Memory B cell (primary cell): ENCODE measurements around the gene TTLL5.

Experiments
- ATAC-seq: fragments of 150-1000 bp; cut with Tn5 transposase; 2 replicates; pipeline ENCODE4 v1.10.0; 2021; ENCODE audit warnings: low read depth, mild to moderate bottlenecking, moderate library complexity
- DNase-seq, 2 donors: peaks; one replicate each; pipeline ENCODE4 v3.0.0; 2022; ENCODE audit warnings: low spot score in 2 of 2
- H3K27ac Mint-ChIP-seq: one replicate; pipeline ENCODE4 v1.8.0; 2022; ENCODE audit warnings: mild to moderate bottlenecking, moderate library complexity, mixed read lengths
- H3K27me3 Mint-ChIP-seq: one replicate; pipeline ENCODE4 v1.8.0; 2022; ENCODE audit warnings: mixed read lengths
- H3K36me3 Mint-ChIP-seq: one replicate; pipeline ENCODE4 v1.8.0; 2022; ENCODE audit warnings: mild to moderate bottlenecking, mixed read lengths
- H3K4me1 Mint-ChIP-seq: one replicate; pipeline ENCODE4 v1.8.0; 2022; ENCODE audit warnings: mixed read lengths
- H3K4me3 Mint-ChIP-seq: one replicate; pipeline ENCODE4 v1.8.0; 2022; ENCODE audit warnings: mild to moderate bottlenecking, moderate library complexity, mixed read lengths
- H3K9me3 Mint-ChIP-seq: one replicate; pipeline ENCODE4 v1.8.0; 2022; ENCODE audit warnings: mixed read lengths

The TTLL5 gene

DNA sequence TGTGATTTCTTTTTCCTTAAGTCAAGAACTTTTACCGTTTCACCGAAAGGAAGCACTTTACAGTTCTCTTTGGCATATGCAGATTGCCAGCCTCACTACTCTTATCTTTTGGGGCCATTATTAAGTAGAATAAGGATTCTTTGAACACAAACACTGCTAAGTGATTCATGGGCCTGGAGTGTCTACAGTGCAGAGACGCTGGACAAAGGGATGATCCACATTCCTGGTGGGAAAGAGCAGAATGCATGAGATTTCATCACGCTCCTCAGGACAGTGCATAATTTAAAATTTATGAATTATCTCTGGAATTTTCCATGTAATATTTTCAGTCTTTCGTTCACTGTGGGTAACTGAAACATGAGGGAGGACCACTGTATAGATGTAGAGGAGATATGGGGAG, 90.2 kb downstream of the TTLL5 start:
- H3K4me1 Mint-ChIP-seq = no peaks in the 10 kb centered on the region

DNA sequence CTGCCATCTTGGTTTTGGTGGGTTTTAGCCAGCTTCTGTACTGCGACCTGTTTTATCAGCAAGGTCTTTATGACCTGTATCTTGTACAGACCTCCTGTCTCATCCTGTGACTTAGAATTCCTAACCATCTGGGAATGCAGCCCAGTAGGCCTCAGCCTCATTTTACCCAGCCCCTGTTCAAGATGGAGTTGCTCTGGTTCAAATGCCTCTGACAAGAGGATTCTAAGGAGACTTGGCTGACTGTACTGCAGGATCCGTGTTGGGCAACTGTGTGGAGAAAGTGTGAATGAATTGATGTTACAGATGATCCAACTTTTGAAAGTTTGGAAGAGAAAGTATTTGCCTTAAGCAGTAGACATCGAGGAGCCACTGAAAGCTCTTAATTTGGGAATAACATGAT, 91.0 kb downstream of the TTLL5 start:
- Mint-ChIP-seq H3K4me1 (no peaks in the 10 kb centered on the region), H3K9me3 (peaks cover 5% of the 10 kb centered on the region), H3K27me3 (no peaks in the 10 kb centered on the region), H3K27ac (no peak overlapping the region), H3K4me3 (no peak overlapping the region), H3K36me3 (peaks cover 25% of the 10 kb centered on the region)
- no peak for ATAC-seq
- no peak for DNase-seq

More for the DNA sequence above, 90.2 kb downstream of the TTLL5 start:
- Mint-ChIP-seq H3K9me3 (peaks cover 8% of the 10 kb centered on the region), H3K27me3 (no peaks in the 10 kb centered on the region), H3K36me3 (peaks cover 32% of the 10 kb centered on the region), H3K27ac (no peak overlapping the region), H3K4me3 (no peak overlapping the region)
- ATAC-seq = no peak
- DNase-seq = no peak

DNA sequence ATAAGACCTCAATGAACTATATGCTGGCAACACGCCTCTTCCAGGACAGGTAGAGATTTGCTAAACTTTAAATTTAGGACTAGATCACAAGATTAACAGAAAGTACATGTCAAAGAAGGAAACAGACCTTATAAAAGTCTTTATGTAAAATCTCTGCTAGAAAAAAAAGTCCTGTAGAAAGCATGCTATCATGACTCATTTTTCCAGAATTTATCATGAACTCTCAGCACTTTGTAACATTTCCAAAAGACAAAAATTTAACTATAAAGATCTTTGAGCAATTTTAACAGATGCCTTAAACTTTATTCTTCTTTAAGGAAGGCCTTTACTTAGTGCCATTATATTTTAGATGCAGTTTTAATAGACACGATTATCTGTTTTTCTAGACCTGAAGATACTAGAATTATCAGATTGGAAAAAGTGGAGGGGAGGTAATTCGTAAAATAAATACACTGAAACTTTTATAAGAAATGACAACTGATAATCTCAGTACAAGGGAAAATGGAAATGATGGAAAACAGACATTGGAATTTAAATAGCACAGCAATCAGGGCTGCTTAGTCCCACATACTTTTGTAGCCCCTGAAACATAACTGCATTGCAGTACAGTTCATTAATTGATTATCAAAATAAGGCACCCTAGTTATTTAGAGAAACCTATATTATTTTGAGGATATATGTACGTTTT, 92.0 kb downstream of the TTLL5 start:
- Mint-ChIP-seq H3K4me1 (peaks cover 4% of the 10 kb centered on the region), H3K9me3 (peaks cover 2% of the 10 kb centered on the region), H3K27ac (no peak overlapping the region), H3K27me3 (no peaks in the 10 kb centered on the region), H3K36me3 (peaks cover 18% of the 10 kb centered on the region), H3K4me3 (no peak overlapping the region)
- ATAC-seq (no peak), DNase-seq (no peak)

DNA sequence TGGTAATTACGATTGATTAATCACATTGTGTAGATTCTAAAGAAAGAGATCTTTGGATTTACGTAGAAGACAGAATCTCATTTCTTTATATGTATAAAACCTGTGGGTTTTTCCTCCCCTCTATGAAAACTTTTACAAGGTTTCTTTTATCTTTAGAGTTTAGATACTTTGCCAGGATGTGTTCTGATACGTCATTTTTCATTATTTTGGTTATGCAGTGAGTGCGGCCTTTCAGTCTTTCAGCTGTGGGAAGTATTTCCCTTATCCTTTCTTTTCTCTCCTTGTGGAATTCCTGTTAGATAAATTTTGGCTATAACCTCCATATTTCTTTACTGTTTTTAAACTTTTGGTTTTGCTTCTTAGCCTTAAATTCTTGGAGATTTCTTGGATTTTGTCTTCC, 92.7 kb downstream of the TTLL5 start:
- H3K4me1 Mint-ChIP-seq = peaks cover 4% of the 10 kb centered on the region
- DNase-seq = no peak
- H3K9me3 Mint-ChIP-seq = no peaks in the 10 kb centered on the region
- H3K4me3 Mint-ChIP-seq = no peak overlapping the region
- H3K27me3 Mint-ChIP-seq = no peaks in the 10 kb centered on the region
- H3K27ac Mint-ChIP-seq = no peak overlapping the region
- peaks cover 15% of the 10 kb centered on the region for H3K36me3 Mint-ChIP-seq
- ATAC-seq = no peak

DNA sequence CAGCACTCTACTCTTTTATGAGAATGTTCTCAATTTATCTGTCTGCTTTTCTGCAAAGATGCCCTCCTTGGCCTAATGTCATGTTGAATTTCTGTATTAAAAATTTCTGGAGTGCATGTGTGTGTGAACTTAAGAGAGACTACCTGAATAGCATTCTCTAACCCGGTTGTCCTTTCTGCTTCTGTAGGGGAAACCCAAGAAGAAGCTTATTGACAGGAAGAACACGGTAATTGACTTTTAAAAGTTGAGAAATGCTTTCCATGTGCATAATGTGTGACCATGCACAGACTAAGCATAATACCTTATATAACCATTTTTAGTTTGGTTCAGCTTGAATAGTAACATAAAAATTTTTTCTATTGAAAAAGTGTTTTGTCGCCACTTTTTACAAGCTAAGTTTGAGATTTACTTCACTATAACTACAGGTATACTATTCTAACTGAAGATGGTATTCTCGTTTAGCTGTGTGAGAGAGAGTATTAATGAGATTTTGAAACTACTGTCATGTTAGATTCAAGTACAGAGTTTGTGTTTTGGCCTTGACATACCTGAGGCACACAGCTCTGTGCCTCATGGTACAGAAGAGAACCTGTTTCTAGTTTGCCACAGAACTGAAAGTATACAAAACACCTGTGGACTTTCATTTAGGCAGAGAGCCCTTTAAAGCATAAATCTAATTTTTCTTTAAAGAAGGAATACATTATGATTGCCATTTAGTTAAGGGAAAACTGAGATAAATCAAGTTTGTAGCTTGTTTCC, 96.8 kb downstream of the TTLL5 start:
- Mint-ChIP-seq H3K4me1 (peaks cover 4% of the 10 kb centered on the region), H3K4me3 (no peak overlapping the region), H3K36me3 (peaks cover 19% of the 10 kb centered on the region), H3K27me3 (no peaks in the 10 kb centered on the region), H3K9me3 (no peaks in the 10 kb centered on the region), H3K27ac (no peak overlapping the region)
- DNase-seq (no peak), ATAC-seq (peak; percentile 52)

DNA sequence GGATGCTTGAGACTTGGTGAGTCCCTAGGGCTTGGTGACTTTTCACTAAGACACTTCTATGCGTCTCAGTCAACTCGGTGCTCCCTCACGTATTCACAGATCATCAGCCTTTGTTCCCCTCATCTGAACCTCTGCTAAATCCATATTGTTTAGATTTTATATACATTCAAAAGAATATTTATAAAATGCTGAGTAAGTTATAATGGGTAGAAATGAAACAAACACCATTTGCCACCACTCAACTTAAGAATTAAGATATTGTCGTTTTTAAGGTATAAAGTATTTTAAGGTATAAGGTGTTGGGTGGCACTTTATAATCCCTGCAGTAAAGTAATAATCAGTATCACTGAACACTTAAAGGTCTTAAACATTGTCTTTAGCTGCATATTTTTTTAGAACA, 103.0 kb downstream of the TTLL5 start:
- Mint-ChIP-seq H3K4me1 (no peaks in the 10 kb centered on the region), H3K36me3 (peaks cover 4% of the 10 kb centered on the region), H3K4me3 (no peak overlapping the region), H3K27me3 (no peaks in the 10 kb centered on the region), H3K27ac (no peak overlapping the region), H3K9me3 (no peaks in the 10 kb centered on the region)
- no peak for DNase-seq
- no peak for ATAC-seq

DNA sequence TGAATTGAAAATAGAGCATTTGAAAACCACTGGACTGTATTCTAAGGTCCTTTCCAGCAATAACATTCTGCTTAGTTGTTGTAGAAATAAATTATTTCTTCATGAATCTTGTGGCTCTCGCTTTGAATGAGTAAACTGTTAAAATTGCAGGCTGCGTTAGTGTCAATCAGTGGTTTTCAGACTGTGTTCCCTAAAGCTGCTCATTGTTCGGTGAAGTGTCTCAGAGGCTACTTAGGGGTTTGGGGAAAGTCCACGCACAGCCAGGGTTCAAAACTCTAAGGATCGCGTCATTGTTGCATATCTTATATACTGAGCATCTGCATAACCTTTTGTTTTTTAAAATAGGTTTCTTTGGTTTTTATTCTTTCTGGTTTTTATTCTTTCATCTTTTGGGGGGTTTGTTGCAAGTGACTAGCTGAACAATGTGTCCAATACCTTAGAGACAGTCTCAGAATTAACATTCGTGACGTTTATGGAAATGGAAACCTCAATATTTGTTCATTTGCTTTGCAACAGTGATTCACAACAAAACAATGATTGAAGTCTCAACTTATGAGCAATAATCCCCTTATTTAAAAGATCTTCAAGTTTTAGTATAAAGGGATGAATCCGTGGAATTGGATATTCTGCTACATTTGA, 108.1 kb downstream of the TTLL5 start:
- Mint-ChIP-seq H3K9me3 (no peaks in the 10 kb centered on the region), H3K27ac (no peak overlapping the region), H3K27me3 (no peaks in the 10 kb centered on the region), H3K4me3 (no peak overlapping the region), H3K4me1 (no peaks in the 10 kb centered on the region), H3K36me3 (peaks cover 4% of the 10 kb centered on the region)
- no peak for ATAC-seq
- no peak for DNase-seq

DNA sequence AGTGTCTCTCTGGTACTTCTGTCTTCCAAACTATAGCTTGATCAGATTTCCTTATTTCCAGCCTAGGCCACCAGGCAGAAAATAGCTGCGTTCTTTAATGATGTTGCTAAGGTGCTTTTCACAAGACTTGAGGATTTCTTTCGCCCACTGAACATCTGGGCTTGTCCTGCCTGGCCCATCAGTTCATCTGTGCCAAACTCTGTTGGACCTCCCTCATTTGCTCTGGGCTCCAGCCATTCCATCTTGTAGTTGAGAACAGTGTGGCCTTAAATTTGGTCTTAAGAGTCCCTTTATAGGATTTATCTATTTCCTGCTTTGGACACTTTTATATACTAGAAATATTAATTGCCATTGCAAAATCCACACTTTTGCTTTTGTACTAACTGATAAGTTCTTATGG, 109.6 kb downstream of the TTLL5 start:
- H3K9me3 Mint-ChIP-seq = no peaks in the 10 kb centered on the region
- ATAC-seq (no peak), DNase-seq (no peak)
- H3K36me3 Mint-ChIP-seq = peaks cover 13% of the 10 kb centered on the region
- H3K4me1 Mint-ChIP-seq = no peaks in the 10 kb centered on the region
- H3K27ac Mint-ChIP-seq = no peak overlapping the region
- H3K27me3 Mint-ChIP-seq = no peaks in the 10 kb centered on the region
- H3K4me3 Mint-ChIP-seq = no peak overlapping the region

DNA sequence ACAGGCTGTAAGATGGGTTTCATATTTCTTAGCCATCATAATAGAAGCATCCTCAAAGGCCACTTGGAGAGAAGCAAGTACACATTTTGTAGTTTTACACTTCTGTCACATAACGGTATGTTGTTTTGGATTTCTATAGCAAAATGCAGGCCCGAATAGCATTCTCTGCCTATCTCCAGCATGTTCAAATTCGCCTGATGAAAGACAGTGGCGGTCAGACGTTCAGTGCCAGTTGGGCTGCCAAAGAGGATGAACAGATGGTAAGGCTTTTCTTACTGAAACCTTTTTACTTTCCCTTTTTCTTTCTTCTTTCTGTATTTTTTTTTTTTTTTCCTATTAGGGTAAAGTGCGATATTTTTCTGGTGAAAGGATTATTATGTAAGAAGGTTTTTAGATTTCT, 110.5 kb downstream of the TTLL5 start:
- Mint-ChIP-seq H3K4me3 (no peak overlapping the region), H3K27ac (no peak overlapping the region), H3K36me3 (peaks cover 15% of the 10 kb centered on the region), H3K9me3 (no peaks in the 10 kb centered on the region), H3K4me1 (no peaks in the 10 kb centered on the region), H3K27me3 (no peaks in the 10 kb centered on the region)
- DNase-seq (no peak), ATAC-seq (no peak)

DNA sequence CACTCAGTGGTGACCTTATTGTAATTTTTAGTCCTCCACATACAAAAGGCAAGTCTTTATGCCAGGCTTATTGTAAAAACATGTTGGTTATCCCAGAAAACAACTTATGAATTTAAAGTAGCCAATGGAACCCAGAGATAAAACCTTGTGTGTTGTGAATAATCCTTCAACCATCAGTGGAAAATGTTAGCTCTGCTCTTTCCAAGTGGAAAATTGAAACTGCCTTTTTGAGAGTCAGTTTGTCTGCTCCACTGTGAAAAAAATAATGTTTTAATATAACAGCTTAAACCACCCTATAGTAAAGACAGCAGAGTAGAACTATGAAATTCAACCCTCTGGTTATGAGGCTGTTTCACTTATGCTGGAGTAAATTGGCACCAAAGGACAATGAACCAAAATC, 112.0 kb downstream of the TTLL5 start:
- no peaks in the 10 kb centered on the region for H3K27me3 Mint-ChIP-seq
- ATAC-seq = no peak
- no peaks in the 10 kb centered on the region for H3K4me1 Mint-ChIP-seq
- no peak overlapping the region for H3K4me3 Mint-ChIP-seq
- H3K9me3 Mint-ChIP-seq = no peaks in the 10 kb centered on the region
- peaks cover 15% of the 10 kb centered on the region for H3K36me3 Mint-ChIP-seq
- no peak for DNase-seq
- no peak overlapping the region for H3K27ac Mint-ChIP-seq

DNA sequence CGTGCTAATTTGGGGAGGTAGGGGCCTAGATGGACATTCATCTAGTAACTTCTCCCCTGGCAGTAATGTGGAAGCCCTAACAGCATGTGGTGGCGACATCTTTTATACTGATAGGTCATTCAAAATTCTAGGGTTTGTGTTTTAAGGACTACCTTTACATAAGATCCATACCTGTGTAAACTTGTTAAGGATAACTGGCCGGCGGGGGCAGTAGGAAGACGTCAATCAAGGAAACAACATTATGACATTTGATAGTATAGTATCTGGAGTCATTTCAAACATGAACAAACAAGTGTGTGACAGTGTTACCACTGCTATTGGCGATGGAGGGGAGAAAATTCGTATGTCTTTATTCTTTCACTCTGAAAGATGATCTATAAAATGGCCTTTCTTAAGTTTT, 120.0 kb downstream of the TTLL5 start:
- ATAC-seq = no peak
- no peaks in the 10 kb centered on the region for H3K4me1 Mint-ChIP-seq
- no peaks in the 10 kb centered on the region for H3K27me3 Mint-ChIP-seq
- H3K4me3 Mint-ChIP-seq = no peak overlapping the region
- H3K27ac Mint-ChIP-seq = no peak overlapping the region
- no peaks in the 10 kb centered on the region for H3K9me3 Mint-ChIP-seq
- H3K36me3 Mint-ChIP-seq = peaks cover 30% of the 10 kb centered on the region
- DNase-seq = no peak

DNA sequence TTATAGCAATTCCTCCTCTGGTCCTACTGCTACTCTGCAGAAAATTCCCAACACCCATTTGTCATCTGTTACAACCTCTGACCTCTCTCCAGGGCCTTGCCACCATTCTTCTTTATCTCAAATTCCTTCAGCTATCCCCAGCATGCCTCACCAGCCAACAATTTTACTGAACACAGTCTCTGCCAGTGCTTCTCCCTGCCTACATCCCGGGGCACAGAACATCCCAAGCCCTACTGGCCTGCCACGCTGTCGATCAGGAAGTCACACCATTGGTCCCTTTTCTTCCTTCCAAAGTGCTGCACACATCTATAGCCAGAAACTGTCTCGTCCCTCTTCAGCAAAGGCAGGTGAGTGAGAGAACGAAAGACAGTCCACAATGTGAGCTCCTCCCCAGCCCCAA, 122.1 kb downstream of the TTLL5 start:
- no peak for DNase-seq
- no peak for ATAC-seq
- H3K4me3 Mint-ChIP-seq = no peak overlapping the region
- no peaks in the 10 kb centered on the region for H3K4me1 Mint-ChIP-seq
- H3K27ac Mint-ChIP-seq = no peak overlapping the region
- H3K36me3 Mint-ChIP-seq = peaks cover 32% of the 10 kb centered on the region
- no peaks in the 10 kb centered on the region for H3K27me3 Mint-ChIP-seq
- H3K9me3 Mint-ChIP-seq = no peaks in the 10 kb centered on the region

DNA sequence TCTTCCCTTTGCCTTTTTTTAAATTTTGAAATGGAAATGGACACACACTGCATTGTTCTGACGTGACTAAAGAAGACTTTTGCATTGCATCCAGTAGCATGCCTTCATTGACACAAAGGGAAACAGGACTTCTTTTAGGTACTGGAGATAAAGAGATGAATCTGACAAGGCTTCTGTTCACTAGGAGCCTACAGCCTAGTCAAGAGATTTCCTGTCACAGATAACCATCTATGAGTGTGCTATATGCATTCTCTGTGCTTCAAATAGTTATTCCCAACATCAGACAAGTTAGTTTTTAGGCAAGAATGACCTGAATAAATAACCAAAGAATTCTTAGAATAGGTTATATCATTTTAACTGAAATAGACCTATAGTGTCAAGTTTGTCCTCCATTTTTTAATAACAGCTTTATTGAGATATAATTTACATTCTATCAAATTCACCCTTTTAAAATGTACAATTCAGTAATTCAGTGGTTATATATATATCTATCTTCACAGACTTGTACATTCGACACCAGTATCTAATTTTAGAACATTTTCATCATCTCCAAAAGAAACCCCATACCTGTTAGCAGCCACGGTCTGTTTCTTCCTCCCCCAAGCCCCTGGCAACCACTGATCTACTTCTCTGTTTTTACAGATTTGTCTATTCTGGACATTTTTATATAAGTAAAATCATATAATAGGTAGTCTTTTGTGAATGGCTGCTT, 122.7 kb downstream of the TTLL5 start:
- Mint-ChIP-seq H3K27me3 (no peaks in the 10 kb centered on the region), H3K4me3 (no peak overlapping the region), H3K36me3 (peaks cover 31% of the 10 kb centered on the region), H3K27ac (no peak overlapping the region), H3K4me1 (no peaks in the 10 kb centered on the region), H3K9me3 (no peaks in the 10 kb centered on the region)
- ATAC-seq (no peak), DNase-seq (no peak)

DNA sequence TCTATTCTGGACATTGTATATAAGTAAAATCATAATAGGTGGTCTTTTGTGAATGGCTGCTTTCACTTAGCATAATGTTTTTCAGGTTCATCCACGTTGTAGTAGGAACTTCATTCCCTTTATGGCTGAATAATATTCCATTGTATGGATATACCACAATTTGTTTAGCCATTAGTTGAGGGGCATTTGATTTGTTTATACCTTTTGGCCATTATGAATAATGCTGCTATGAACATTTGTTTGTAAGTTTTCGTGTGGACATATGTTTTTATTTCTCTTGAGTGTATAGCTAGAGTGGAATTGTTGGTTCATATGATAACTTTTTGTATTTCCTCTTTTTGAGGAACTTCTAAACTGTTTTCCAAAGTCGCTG, 123.3 kb downstream of the TTLL5 start:
- peaks cover 3% of the 10 kb centered on the region for H3K9me3 Mint-ChIP-seq
- no peak overlapping the region for H3K27ac Mint-ChIP-seq
- no peaks in the 10 kb centered on the region for H3K4me1 Mint-ChIP-seq
- ATAC-seq = no peak
- DNase-seq = no peak
- H3K4me3 Mint-ChIP-seq = no peak overlapping the region
- H3K36me3 Mint-ChIP-seq = peaks cover 34% of the 10 kb centered on the region
- H3K27me3 Mint-ChIP-seq = no peaks in the 10 kb centered on the region
